DND-41 (cell line): ENCODE data around the gene ZNF79.

Experiments
- ATAC-seq: fragments of 200-7000 bp; cut with Tn5 transposase; 3 replicates; pipeline ENCODE4 v1.9.1; 2021; ENCODE audit warnings: low read depth; ENCODE audit not compliant: insufficient read depth
- DNase-seq: peaks from one replicate; pipeline ENCODE4 v3.0.0-alpha.2; 2020
- H2AFZ ChIP-seq: 2 replicates; pipeline ENCODE4 v1.6.0; 2012; ENCODE audit warnings: low read depth, low read length
- H3K27ac ChIP-seq: 2 replicates; pipeline ENCODE4 v1.5.1; 2012; ENCODE audit warnings: low read length, inconsistent platforms
- H3K27me3 ChIP-seq: fragments of 200-600 bp; sonication (generic); 2 replicates; pipeline ENCODE4 v1.6.0; 2012; ENCODE audit warnings: low read length, mild to moderate bottlenecking, inconsistent platforms; ENCODE audit not compliant: insufficient read depth, poor library complexity
- H3K36me3 ChIP-seq: 2 replicates; pipeline ENCODE4 v1.5.1; 2012; ENCODE audit warnings: low read length, inconsistent platforms; ENCODE audit not compliant: insufficient read depth
- H3K4me1 ChIP-seq: 2 replicates; pipeline ENCODE4 v1.5.1; 2012; ENCODE audit warnings: mild to moderate bottlenecking, low read length; ENCODE audit not compliant: insufficient read depth
- H3K4me2 ChIP-seq: 2 replicates; pipeline ENCODE4 v1.6.0; 2012; ENCODE audit warnings: mild to moderate bottlenecking, moderate library complexity, low read length, inconsistent platforms; ENCODE audit not compliant: insufficient read depth
- H3K4me3 ChIP-seq, 2 experiments: fragments of 200-600 bp in 1 of 2; shearing (Covaris generic) in 1 of 2; 2 replicates each; pipeline ENCODE4 v1.5.1; 2012 to 2016; ENCODE audit warnings: inconsistent platforms in 2 of 2, low read length in 2 of 2, mild to moderate bottlenecking in 2 of 2, low read depth in 1 of 2, moderate library complexity in 1 of 2
- H3K79me2 ChIP-seq: 2 replicates; pipeline ENCODE4 v1.6.0; 2012; ENCODE audit warnings: low read length, inconsistent platforms; ENCODE audit not compliant: insufficient read depth
- H3K9ac ChIP-seq: 2 replicates; pipeline ENCODE4 v1.6.0; 2012; ENCODE audit warnings: low read depth, mild to moderate bottlenecking, inconsistent platforms, low read length, moderate library complexity
- H3K9me3 ChIP-seq: 2 replicates; pipeline ENCODE4 v1.5.1; 2012; ENCODE audit warnings: low read length, moderate library complexity, mild to moderate bottlenecking, inconsistent platforms; ENCODE audit not compliant: insufficient read depth, severe bottlenecking
- H4K20me1 ChIP-seq: 2 replicates; pipeline ENCODE4 v1.6.0; 2012; ENCODE audit warnings: low read length; ENCODE audit not compliant: insufficient read depth
- EZH2 ChIP-seq: IDR thresholded peaks from 3 replicates; pipeline ENCODE4 v1.6.1; 2012; ENCODE audit warnings: borderline replicate concordance, low read depth, mild to moderate bottlenecking, moderate library complexity, low read length, inconsistent platforms; ENCODE audit not compliant: severe bottlenecking
- TF ChIP-seq, protein P1 (sequence below): IDR thresholded peaks from 2 replicates; pipeline ENCODE4 v1.5.1; 2012; ENCODE audit warnings: borderline replicate concordance, low read length, moderate library complexity, mild to moderate bottlenecking; ENCODE audit not compliant: poor library complexity, severe bottlenecking; ENCODE audit errors: extremely low read depth

Gene ZNF79

DNA sequence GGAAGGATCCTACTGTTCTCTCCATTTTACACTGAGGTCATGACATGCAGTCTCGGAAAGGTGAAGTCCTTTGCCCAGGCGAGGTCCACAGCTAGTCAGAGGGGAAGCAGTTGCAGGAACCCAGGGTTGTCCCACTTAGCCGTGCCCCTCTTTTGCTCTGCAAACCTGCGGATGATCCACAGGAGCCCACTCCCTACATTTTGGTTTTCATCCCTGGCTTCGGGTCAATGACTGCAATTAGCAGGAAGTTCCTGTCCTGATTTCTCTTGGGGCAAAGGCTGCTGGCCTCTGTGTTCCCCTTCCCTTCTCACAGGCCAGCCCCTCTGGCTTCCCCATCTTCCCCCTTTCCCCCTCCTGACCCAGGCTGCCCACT, 25.9 kb upstream of the ZNF79 start:
- H3K27ac ChIP-seq = no peak overlapping the region
- ATAC-seq (no peak), DNase-seq (no peak)
- H3K9me3 ChIP-seq = no peaks in the 10 kb centered on the region
- no peak for TF ChIP-seq EZH2
- TF ChIP-seq, protein P1, sequence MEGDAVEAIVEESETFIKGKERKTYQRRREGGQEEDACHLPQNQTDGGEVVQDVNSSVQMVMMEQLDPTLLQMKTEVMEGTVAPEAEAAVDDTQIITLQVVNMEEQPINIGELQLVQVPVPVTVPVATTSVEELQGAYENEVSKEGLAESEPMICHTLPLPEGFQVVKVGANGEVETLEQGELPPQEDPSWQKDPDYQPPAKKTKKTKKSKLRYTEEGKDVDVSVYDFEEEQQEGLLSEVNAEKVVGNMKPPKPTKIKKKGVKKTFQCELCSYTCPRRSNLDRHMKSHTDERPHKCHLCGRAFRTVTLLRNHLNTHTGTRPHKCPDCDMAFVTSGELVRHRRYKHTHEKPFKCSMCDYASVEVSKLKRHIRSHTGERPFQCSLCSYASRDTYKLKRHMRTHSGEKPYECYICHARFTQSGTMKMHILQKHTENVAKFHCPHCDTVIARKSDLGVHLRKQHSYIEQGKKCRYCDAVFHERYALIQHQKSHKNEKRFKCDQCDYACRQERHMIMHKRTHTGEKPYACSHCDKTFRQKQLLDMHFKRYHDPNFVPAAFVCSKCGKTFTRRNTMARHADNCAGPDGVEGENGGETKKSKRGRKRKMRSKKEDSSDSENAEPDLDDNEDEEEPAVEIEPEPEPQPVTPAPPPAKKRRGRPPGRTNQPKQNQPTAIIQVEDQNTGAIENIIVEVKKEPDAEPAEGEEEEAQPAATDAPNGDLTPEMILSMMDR = no peak
- no peak overlapping the region for H3K9ac ChIP-seq
- no peak overlapping the region for H3K4me2 ChIP-seq
- peaks cover 68% of the 10 kb centered on the region for H4K20me1 ChIP-seq
- H3K36me3 ChIP-seq = no peaks in the 10 kb centered on the region
- no peaks in the 10 kb centered on the region for H3K79me2 ChIP-seq
- H3K4me3 ChIP-seq = no peak overlapping the region
- H3K4me1 ChIP-seq = no peaks in the 10 kb centered on the region
- no peak overlapping the region for H2AFZ ChIP-seq
- peaks cover 39% of the 10 kb centered on the region for H3K27me3 ChIP-seq

DNA sequence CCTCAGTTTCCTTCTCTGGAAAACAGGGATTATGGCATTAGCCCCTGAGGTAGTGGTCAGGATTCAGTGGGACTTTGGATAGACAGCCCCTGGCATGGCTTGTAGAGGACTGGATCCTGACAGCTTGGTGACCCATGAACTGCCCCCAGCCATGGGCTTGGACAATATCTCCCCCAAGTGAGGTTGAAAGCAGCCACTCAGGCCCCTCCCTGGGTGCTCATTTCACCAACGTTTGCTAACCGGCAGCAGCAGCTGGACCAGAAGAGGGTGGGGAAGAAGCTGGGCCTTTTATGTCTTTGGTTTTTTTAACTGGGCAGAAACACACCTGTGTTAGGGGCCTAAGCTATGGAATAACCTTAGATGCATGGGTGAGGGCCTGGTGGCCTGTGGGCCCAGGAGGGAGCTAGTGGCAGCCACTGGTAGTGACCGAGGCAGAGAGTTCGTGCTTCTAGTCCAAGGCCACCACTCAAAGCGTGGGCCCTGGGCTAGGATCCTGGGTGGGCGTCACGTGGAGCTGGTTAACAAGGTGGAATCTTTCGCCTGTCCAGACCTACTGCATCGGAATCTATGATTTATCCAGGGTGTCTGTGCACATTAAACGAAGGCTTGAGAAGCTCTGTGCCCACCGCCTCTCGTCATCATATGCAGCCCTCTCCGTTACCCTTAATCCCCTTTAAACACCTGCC, 25.3 kb upstream of the ZNF79 start:
- Histone ChIP-seq H3K9ac (no peak overlapping the region), H3K36me3 (no peaks in the 10 kb centered on the region), H3K9me3 (no peaks in the 10 kb centered on the region), H3K4me1 (no peaks in the 10 kb centered on the region), H3K4me3 (no peak overlapping the region), H3K27ac (no peak overlapping the region), H3K4me2 (no peak overlapping the region), H3K79me2 (no peaks in the 10 kb centered on the region), H3K27me3 (peaks cover 35% of the 10 kb centered on the region), H2AFZ (no peak overlapping the region), H4K20me1 (peaks cover 74% of the 10 kb centered on the region)
- TF ChIP-seq, protein P1 = no peak
- TF ChIP-seq EZH2 = no peak
- ATAC-seq = no peak
- DNase-seq = no peak

DNA sequence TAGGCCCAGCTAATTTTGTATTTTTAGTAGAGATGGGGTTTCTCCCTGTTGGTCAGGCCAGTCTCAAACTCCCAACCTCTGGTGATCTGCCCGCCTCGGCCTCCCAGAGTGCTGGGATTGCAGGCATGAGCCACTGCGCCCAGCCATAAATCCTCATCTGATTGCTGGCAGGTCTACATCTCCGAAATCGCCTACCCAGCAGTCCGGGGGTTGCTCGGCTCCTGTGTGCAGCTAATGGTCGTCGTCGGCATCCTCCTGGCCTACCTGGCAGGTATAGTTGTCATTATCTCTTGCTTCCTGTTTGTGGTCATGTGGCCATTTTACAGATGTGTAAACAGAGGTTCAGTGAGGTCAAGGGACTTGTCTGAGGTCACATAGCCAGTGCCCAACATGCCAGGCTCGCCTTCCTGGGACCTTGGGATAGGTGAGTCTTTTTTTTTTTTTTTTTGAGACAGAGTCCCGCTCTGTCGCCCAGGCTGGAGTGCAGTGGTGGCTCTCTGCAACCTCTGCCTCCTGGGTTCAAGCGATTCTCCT, 24.4 kb upstream of the ZNF79 start:
- Histone ChIP-seq H3K36me3 (no peaks in the 10 kb centered on the region), H3K79me2 (no peaks in the 10 kb centered on the region), H2AFZ (no peak overlapping the region), H3K27ac (no peak overlapping the region), H4K20me1 (peaks cover 79% of the 10 kb centered on the region), H3K4me2 (no peak overlapping the region), H3K27me3 (peaks cover 32% of the 10 kb centered on the region), H3K4me1 (no peaks in the 10 kb centered on the region), H3K9ac (no peak overlapping the region), H3K4me3 (no peak overlapping the region), H3K9me3 (no peaks in the 10 kb centered on the region)
- DNase-seq = no peak
- no peak for TF ChIP-seq EZH2
- TF ChIP-seq, protein P1 = no peak
- ATAC-seq = no peak
